Retinal pigment epithelial cell (primary cell): ENCODE results near the gene STMN3.
A peak's percentile ranks its signal among the peaks of the same experiment; 100 is the strongest.
"Not testable (repeated sequence)": the region's sequence is repeated elsewhere in the genome, so short reads cannot be mapped to it uniquely, and the experiment has no call there.

Experiments
- DNase-seq: peaks from one replicate; pipeline ENCODE4 v3.0.0-alpha.2; 2010; ENCODE audit warnings: low read depth
- H3K4me3 ChIP-seq: 2 replicates; pipeline ENCODE4 v1.5.1; 2011; ENCODE audit warnings: mild to moderate bottlenecking, low read length, control low read depth, moderate library complexity
- CTCF ChIP-seq: conservative IDR thresholded peaks from 2 replicates; pipeline ENCODE4 v1.5.1; 2011; ENCODE audit warnings: low read depth, low read length, control low read depth, inconsistent platforms

The STMN3 gene

DNA sequence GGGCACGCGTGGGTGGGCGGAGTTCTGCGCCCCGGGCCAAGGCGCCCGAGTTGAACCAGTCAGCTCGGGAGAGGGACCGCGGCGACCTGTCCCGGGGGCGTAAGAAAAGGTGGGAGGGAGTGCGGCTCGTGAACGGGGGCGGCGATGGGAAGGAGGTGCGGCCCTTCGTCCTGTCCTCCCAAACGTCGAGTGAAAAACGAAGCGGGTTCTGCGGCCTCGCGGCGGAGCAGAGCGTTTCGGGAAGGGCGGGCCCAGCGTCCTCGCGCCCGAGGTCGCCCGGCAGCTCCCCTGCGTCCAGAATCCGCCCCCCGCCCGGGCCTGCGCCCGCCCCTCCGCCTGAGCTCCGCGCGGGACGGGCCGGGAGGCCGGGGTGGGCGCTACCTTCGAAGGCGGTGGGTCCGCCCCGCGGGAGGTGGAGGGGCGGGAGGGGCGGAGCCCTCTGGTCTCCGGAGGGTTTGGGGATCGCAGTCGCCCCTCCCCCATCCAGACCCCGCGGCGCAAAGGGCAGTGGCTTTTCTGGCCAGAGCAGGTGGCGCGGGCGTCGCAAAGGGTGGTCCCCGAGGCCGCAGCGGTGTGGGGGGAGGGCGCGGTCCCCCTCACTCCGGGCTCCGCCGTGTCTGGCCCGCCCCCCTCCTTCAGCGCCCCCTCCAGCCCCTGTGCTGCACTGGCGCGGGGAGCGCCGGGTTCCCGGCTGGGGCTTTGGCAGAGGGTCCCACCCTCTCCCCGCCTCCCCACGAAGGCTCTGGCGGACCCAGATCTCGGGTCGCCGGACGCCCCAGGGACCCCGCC lies 838 bp downstream of the STMN3 start:
- TF ChIP-seq CTCF: no peak
- peak overlapping the region; percentile 40 for H3K4me3 ChIP-seq
- no peak for DNase-seq

GRCh38 chr20:63651942-63652191 lies 1.4 kb downstream of the STMN3 start:
- no peak for DNase-seq
- peak overlapping the region; percentile 40 for H3K4me3 ChIP-seq
- no peak for TF ChIP-seq CTCF

- DNase-seq: not testable (repeated sequence)
Measured at GRCh38 chr20:63650486-63650885, 2.7 kb downstream of the STMN3 start.

DNA sequence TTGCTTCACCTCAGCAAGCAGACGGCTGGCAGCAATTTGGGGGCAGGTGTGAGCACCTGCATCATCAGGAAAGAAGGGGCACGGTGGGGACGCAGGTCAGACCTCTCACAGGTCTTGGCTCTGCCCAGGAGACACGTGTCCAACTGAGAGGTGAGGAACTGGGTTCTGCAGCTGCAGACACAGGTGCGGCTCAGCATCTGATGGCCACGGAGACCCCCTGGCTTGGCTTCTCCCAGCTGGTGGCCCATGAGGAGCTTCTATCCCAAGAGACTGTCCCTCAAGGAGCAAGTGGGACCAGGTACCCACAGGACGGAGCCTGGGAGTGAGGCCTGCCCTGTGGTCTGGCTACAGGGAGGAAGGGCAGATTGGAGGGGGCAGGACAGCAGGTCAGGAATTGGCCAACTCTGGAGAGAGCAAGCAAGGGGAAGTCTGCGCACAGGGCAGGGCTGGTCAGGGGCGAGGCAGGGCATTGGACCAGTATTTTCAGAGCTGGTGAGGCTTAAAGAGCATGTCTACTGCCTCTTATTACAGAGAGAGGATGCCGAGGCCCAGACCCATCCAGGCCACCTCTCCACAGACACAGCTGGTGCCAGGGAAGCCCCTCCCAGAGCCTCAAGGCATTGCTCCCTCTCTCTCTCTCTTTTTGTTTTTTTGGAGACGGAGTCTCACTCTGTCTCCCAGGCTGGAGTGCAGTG lies 4.2 kb downstream of the STMN3 start:
- no peak for DNase-seq
- no peak for TF ChIP-seq CTCF
- no peak overlapping the region for H3K4me3 ChIP-seq

More at GRCh38 chr20:63650486-63650885, 2.7 kb downstream of the STMN3 start:
- H3K4me3 ChIP-seq: not testable (repeated sequence)

DNA sequence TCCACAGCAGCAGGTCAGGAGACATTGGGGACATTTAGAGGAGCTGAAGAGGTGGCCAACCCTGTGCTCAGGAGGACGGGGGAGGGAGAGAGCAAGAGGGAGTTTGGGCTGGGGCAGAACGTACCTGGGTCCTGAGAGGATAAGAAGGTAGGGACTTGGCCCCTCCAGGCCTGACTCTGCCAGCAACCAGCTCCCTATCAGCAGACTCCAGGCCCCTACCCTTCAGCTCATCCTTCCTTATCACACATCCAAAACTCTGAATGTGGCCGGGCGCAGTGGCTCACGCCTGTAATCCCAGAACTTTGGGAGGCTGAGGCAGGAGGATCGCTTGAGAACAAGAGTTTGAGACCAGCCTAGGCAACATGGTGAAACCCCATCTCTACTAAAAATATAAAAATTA lies 5.0 kb downstream of the STMN3 start:
- TF ChIP-seq CTCF: no peak
- no peak overlapping the region for H3K4me3 ChIP-seq
- DNase-seq: no peak

DNA sequence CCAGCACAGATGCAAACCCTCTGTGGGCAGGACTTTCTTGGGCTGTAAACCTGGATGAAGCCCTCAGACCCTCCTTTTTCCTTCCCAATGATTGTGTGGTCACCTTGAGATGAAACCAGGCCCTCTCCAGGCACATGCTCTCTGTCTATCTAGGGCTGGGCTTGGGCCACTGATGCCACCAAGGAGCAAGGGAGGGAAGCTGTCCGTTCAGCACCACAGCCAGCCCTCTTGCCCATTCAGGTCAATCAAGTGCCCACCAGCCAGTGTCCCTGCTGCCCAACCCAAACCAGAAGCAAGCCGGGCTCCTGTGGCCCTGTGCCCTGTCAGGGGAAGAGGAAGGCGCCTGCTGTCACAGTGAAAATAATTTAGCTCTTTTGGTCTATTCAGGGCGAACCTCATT lies 8.0 kb downstream of the STMN3 start:
- TF ChIP-seq CTCF: no peak
- DNase-seq: no peak
- no peak overlapping the region for H3K4me3 ChIP-seq

DNA sequence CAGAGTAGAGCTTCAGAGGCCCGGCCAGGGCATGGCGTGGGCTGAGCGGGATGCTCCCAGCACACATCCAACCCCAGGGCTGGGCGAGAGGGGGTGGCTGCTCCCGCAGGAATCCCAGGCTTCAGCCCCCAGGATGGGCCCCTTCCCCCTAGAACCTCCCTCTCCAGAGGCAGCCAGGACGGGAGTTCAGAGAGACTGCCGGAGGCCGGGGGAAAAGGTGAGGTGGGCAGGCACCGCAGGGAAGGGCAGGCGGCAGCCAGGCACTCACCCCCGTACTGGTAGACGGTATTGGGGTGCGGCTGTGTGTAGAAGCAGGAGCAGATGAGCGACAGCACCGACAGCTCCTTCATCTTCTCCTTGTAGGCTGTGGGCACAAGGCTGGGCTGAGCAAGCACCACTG lies 9.3 kb downstream of the STMN3 start:
- no peak for DNase-seq
- no peak overlapping the region for H3K4me3 ChIP-seq
- TF ChIP-seq CTCF: no peak
